ENCODE measurements around the gene ADGRL1.

DNA sequence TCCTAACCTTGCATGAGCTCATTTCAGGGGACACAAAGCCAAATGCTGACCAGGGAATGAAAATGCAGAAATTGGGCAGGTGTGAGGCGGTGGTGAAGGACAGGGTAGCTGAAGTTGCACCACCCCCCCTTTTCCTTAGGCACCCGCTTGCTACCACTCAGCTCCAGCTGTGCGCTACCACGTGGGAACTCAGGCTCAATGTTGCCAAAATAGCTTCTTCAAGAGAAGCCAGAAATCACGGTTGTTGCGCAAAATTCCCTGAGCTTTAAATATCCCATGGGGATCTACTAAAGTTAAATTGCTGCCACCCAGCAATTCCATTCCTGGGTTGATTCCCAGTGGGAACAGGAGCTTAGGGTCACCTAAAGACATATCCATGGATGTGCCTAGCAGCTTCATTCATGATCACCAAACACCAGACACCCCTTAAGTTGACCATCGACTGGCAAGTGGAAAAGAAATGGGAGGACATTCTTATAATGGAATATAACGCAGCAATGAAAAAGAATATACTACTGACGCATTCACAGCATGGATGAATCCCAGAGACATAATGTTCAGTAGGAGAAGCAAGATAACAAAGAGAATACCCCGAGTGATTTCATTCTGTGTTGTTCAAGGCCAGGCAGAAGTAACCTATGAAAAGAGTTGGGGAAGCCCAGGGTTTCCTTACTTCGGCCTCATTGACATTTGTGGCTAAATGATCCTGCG, 12.8 kb upstream of the ADGRL1 start:
- TF ChIP-seq, protein P1, sequence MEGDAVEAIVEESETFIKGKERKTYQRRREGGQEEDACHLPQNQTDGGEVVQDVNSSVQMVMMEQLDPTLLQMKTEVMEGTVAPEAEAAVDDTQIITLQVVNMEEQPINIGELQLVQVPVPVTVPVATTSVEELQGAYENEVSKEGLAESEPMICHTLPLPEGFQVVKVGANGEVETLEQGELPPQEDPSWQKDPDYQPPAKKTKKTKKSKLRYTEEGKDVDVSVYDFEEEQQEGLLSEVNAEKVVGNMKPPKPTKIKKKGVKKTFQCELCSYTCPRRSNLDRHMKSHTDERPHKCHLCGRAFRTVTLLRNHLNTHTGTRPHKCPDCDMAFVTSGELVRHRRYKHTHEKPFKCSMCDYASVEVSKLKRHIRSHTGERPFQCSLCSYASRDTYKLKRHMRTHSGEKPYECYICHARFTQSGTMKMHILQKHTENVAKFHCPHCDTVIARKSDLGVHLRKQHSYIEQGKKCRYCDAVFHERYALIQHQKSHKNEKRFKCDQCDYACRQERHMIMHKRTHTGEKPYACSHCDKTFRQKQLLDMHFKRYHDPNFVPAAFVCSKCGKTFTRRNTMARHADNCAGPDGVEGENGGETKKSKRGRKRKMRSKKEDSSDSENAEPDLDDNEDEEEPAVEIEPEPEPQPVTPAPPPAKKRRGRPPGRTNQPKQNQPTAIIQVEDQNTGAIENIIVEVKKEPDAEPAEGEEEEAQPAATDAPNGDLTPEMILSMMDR (optimal IDR thresholded peaks at IDR 0.05 in 1 of 3, IDR thresholded peaks at IDR 0.05 in 1 of 3, conservative IDR thresholded peaks at IDR 0.05 in 1 of 3; ENCODE audit: extremely low read depth in 1 of 3, insufficient read depth in 2 of 3, low read length in 3 of 3), result no peak
- no peak for TF ChIP-seq EZH2 (IDR thresholded peaks at IDR 0.05; ENCODE audit: low read length)
